A549 (cell line): ENCODE measurements around the gene TRAPPC1. TPM values are rescaled to one million over a fixed set of nuclear protein-coding genes. Genes with fewer than 3 reads are reported as not detected.

Experiments
- ATOH8 ChIP-seq: fragments of 250-450 bp; sonication (Bioruptor Pico); IDR thresholded peaks from 2 replicates; pipeline ENCODE4 v1.5.0; 2020; ENCODE audit warnings: low read depth, mild to moderate bottlenecking, moderate library complexity
- BHLHE40 ChIP-seq: IDR thresholded peaks from 2 replicates; pipeline ENCODE4 v1.6.1; 2012; ENCODE audit warnings: low read depth, low read length, inconsistent platforms
- CBX8 ChIP-seq: fragments of 200-600 bp; sonication (generic); IDR thresholded peaks from 2 replicates; pipeline ENCODE4 v1.6.1; 2016
- CHD2 ChIP-seq: fragments of 150-350 bp; IDR thresholded peaks from 2 replicates; pipeline ENCODE4 v1.6.1; 2014; ENCODE audit warnings: low read length; ENCODE audit not compliant: partially characterized antibody
- CHD4 ChIP-seq: fragments of 200-600 bp; sonication (generic); IDR thresholded peaks from 2 replicates; pipeline ENCODE4 v1.6.1; 2016; ENCODE audit warnings: antibody characterized with exemption, mild to moderate bottlenecking, borderline replicate concordance
- EHF ChIP-seq: fragments of 250-450 bp; sonication (Bioruptor Pico); IDR thresholded peaks from 2 replicates; pipeline ENCODE4 v1.5.0; 2020; ENCODE audit warnings: mild to moderate bottlenecking
- EP300 ChIP-seq, 2 experiments: fragments of >200 bp; sonication (Bioruptor Twin); formaldehyde crosslinking; IDR thresholded peaks; 2 replicates in 1 of 2; 3 replicates in 1 of 2; pipeline ENCODE4 v1.6.1; 2016 to 2017
- GATA3 ChIP-seq: IDR thresholded peaks from 2 replicates; pipeline ENCODE4 v1.6.1; 2012; ENCODE audit warnings: borderline replicate concordance
- HDAC2 ChIP-seq: fragments of 200-600 bp; sonication (generic); IDR thresholded peaks from 2 replicates; pipeline ENCODE4 v1.6.1; 2016
- HEYL ChIP-seq: fragments of 250-450 bp; sonication (Bioruptor Pico); IDR thresholded peaks from 2 replicates; pipeline ENCODE4 v1.8.0; 2021; ENCODE audit warnings: mild to moderate bottlenecking, moderate library complexity
- HOXA7 ChIP-seq: fragments of 250-450 bp; sonication (Bioruptor Pico); IDR thresholded peaks from 2 replicates; pipeline ENCODE4 v1.5.0; 2020; ENCODE audit warnings: mild to moderate bottlenecking, moderate library complexity
- HOXB13 ChIP-seq: fragments of 250-450 bp; sonication (Bioruptor Pico); IDR thresholded peaks from 2 replicates; pipeline ENCODE4 v1.5.0; 2020; ENCODE audit warnings: low read depth, mild to moderate bottlenecking, moderate library complexity
- HOXB5 ChIP-seq: fragments of 250-450 bp; sonication (Bioruptor Pico); IDR thresholded peaks from 2 replicates; pipeline ENCODE4 v1.5.0; 2020; ENCODE audit warnings: mild to moderate bottlenecking, moderate library complexity
- JUNB ChIP-seq: fragments of >200 bp; sonication (Bioruptor Twin); formaldehyde crosslinking; IDR thresholded peaks from 2 replicates; pipeline ENCODE4 v1.6.1; 2016
- KDM5A ChIP-seq: fragments of 200-600 bp; sonication (generic); IDR thresholded peaks from 2 replicates; pipeline ENCODE4 v1.6.1; 2016; ENCODE audit warnings: antibody characterized with exemption, mild to moderate bottlenecking
- MAFK ChIP-seq: fragments of 450-650 bp; IDR thresholded peaks from 2 replicates; pipeline ENCODE4 v1.6.1; 2014; ENCODE audit not compliant: partially characterized antibody
- MAZ ChIP-seq: fragments of 150-350 bp; IDR thresholded peaks from 2 replicates; pipeline ENCODE4 v1.6.1; 2014; ENCODE audit warnings: antibody characterized with exemption, low read depth, low read length, borderline replicate concordance
- MYC ChIP-seq: IDR thresholded peaks from 2 replicates; pipeline ENCODE4 v1.6.1; 2012; ENCODE audit warnings: mild to moderate bottlenecking, inconsistent platforms, low read length, improper control_type of control experiment, borderline replicate concordance
- NR3C1 ChIP-seq: fragments of >200 bp; sonication (Bioruptor Twin); formaldehyde crosslinking; IDR thresholded peaks from 3 replicates; pipeline ENCODE4 v1.6.1; 2017
- PHF8 ChIP-seq: fragments of 200-600 bp; sonication (generic); IDR thresholded peaks from 2 replicates; pipeline ENCODE4 v1.6.1; 2016; ENCODE audit warnings: low read depth, mild to moderate bottlenecking, antibody characterized with exemption, moderate library complexity, borderline replicate concordance
- POLR2A ChIP-seq: IDR thresholded peaks from 2 replicates; pipeline ENCODE4 v1.6.1; 2012; ENCODE audit warnings: mild to moderate bottlenecking, low read length
- POLR2AphosphoS2 ChIP-seq: conservative IDR thresholded peaks from 2 replicates; pipeline ENCODE4 v1.6.1; 2012; ENCODE audit warnings: low read length, improper control_type of control experiment, inconsistent platforms
- RAD21 ChIP-seq, 2 experiments: fragments of >200 bp in 1 of 2; sonication (Bioruptor Twin) in 1 of 2; formaldehyde crosslinking in 1 of 2; IDR thresholded peaks in 1 of 2; conservative IDR thresholded peaks in 1 of 2; 2 replicates in 1 of 2; 3 replicates in 1 of 2; pipeline ENCODE4 v1.6.1; 2012 to 2018; ENCODE audit warnings: inconsistent platforms in 1 of 2
- RARB ChIP-seq: fragments of 250-450 bp; sonication (Bioruptor Pico); IDR thresholded peaks from 2 replicates; pipeline ENCODE4 v1.8.0; 2021; ENCODE audit warnings: mild to moderate bottlenecking, moderate library complexity
- SREBF2 ChIP-seq: fragments of 450-650 bp; IDR thresholded peaks from 2 replicates; pipeline ENCODE4 v1.6.1; 2014; ENCODE audit warnings: mild to moderate bottlenecking, moderate library complexity
- TP53 ChIP-seq: fragments of 250-450 bp; sonication (Bioruptor Pico); IDR thresholded peaks from 2 replicates; pipeline ENCODE4 v1.5.0; 2021; ENCODE audit warnings: mild to moderate bottlenecking, moderate library complexity
- ZC3H11A ChIP-seq: fragments of 450-650 bp; IDR thresholded peaks from 2 replicates; pipeline ENCODE4 v1.6.1; 2014; ENCODE audit warnings: antibody characterized with exemption, mild to moderate bottlenecking
- ZFP36 ChIP-seq: fragments of 450-650 bp; IDR thresholded peaks from 2 replicates; pipeline ENCODE4 v1.6.1; 2014; ENCODE audit warnings: borderline replicate concordance; ENCODE audit not compliant: partially characterized antibody
- ZNF302 ChIP-seq: fragments of 250-450 bp; sonication (Bioruptor Pico); IDR thresholded peaks from 2 replicates; pipeline ENCODE4 v1.9.0; 2021; ENCODE audit warnings: inconsistent platforms, mild to moderate bottlenecking, moderate library complexity
- polyA plus RNA-seq, 4 experiments: library from polyadenylated mRNA; depleted of rRNA in 3 of 4; stranded (reverse); fragments of >200 nt; fragmentation: RNase III in 1 of 4; extraction: RNeasy Plus Mini Kit Qiagen cat#74134 plus additional on column Dnase treatment in 1 of 4; gene quantifications; 2 replicates in 3 of 4; 3 replicates in 1 of 4; pipeline ENCODE4 v1.2.3, GENCODE V29; 2011 to 2017
- TF ChIP-seq, protein P1 (sequence below): fragments of >200 bp; sonication (Bioruptor Twin); formaldehyde crosslinking; IDR thresholded peaks from 3 replicates; pipeline ENCODE4 v1.5.1; 2016

The TRAPPC1 gene
- polyA plus RNA-seq, 2 of the 4 experiments (the other 2 are of a cell fraction): 200 to 328 TPM

- TF ChIP-seq MAFK: no peak
- peak; percentile 81 for TF ChIP-seq HOXB13 (CRISPR knock-in tag)
- TF ChIP-seq HDAC2: no peak
- 0 out of 2 replicates have a peak, but pooled peaks have one; percentile 3 for TF ChIP-seq ZNF302 (CRISPR knock-in tag)
- TF ChIP-seq ZFP36: no peak
- no peak for TF ChIP-seq HOXA7 (CRISPR knock-in tag)
- TF ChIP-seq HEYL: no peak; the same call in 1 of the 2 replicates
- no peak for TF ChIP-seq JUNB
- TF ChIP-seq PHF8: peak; percentile 51
- TF ChIP-seq SREBF2: no peak
- TF ChIP-seq CHD4: no peak
- peak; percentile 23; the same call in 1 of the 2 replicates for TF ChIP-seq POLR2AphosphoS2
- peak; percentile 86 for TF ChIP-seq POLR2A
- peak; percentile 61; the same call in 1 of the 2 replicates for TF ChIP-seq MAZ
- TF ChIP-seq, protein P1, sequence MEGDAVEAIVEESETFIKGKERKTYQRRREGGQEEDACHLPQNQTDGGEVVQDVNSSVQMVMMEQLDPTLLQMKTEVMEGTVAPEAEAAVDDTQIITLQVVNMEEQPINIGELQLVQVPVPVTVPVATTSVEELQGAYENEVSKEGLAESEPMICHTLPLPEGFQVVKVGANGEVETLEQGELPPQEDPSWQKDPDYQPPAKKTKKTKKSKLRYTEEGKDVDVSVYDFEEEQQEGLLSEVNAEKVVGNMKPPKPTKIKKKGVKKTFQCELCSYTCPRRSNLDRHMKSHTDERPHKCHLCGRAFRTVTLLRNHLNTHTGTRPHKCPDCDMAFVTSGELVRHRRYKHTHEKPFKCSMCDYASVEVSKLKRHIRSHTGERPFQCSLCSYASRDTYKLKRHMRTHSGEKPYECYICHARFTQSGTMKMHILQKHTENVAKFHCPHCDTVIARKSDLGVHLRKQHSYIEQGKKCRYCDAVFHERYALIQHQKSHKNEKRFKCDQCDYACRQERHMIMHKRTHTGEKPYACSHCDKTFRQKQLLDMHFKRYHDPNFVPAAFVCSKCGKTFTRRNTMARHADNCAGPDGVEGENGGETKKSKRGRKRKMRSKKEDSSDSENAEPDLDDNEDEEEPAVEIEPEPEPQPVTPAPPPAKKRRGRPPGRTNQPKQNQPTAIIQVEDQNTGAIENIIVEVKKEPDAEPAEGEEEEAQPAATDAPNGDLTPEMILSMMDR: no peak
- no peak for TF ChIP-seq RARB (CRISPR knock-in tag)
- no peak for TF ChIP-seq RAD21 (conservative IDR thresholded peaks at IDR 0.05 in 1 of 2, IDR thresholded peaks at IDR 0.05 in 1 of 2)
- peak; percentile 94 for TF ChIP-seq HOXB5 (CRISPR knock-in tag)
- no peak for TF ChIP-seq BHLHE40
- 0 out of 2 replicates have a peak, but pooled peaks have one; percentile 27 for TF ChIP-seq MYC
- no peak for TF ChIP-seq GATA3
- peak; percentile 85 for TF ChIP-seq TP53
- TF ChIP-seq CHD2: no peak
- no peak for TF ChIP-seq KDM5A
- TF ChIP-seq CBX8: no peak
- TF ChIP-seq NR3C1: no peak
- no peak for TF ChIP-seq ZC3H11A
- TF ChIP-seq EHF (CRISPR knock-in tag): no peak; the same call in none of the 2 replicates
- TF ChIP-seq EP300 (IDR thresholded peaks at IDR 0.05): no peak
- TF ChIP-seq ATOH8 (CRISPR knock-in tag): peak; percentile 72
These were observed 15.9 kb downstream of the TRAPPC1 start, which contains the start of gene RNF227 (continued) for GRCh38 chr17:7915611-7916384.
